Neural cell (in vitro differentiated cells): ENCODE data around the gene HOXC13.
A peak's percentile ranks its signal among the peaks of the same experiment; 100 is the strongest.

Source experiments
- CTCF ChIP-seq: fragments of 450-650 bp; IDR thresholded peaks from 2 replicates; pipeline ENCODE4 v1.5.1; 2014; ENCODE audit warnings: antibody characterized with exemption, mild to moderate bottlenecking, moderate library complexity; ENCODE audit not compliant: poor library complexity, severe bottlenecking
- EP300 ChIP-seq: fragments of 450-650 bp; conservative IDR thresholded peaks from 2 replicates; pipeline ENCODE4 v1.6.1; 2014; ENCODE audit warnings: antibody characterized with exemption, mild to moderate bottlenecking, moderate library complexity; ENCODE audit not compliant: poor library complexity, severe bottlenecking
- EZH2 ChIP-seq: fragments of 200-600, 300-800 bp; shearing (Covaris generic), sonication (generic); IDR thresholded peaks from 2 replicates; pipeline ENCODE4 v1.6.1; 2014; ENCODE audit warnings: antibody characterized with exemption, low read length, borderline replicate concordance, mild to moderate bottlenecking; ENCODE audit not compliant: insufficient read depth, poor library complexity, severe bottlenecking
- MXI1 ChIP-seq: fragments of 450-650 bp; conservative IDR thresholded peaks from 2 replicates; pipeline ENCODE4 v1.6.1; 2014; ENCODE audit warnings: antibody characterized with exemption, mild to moderate bottlenecking; ENCODE audit not compliant: poor library complexity, severe bottlenecking
- POLR2AphosphoS5 ChIP-seq: IDR thresholded peaks from 2 replicates; pipeline ENCODE4 v1.6.1; 2012
- RAD21 ChIP-seq: fragments of 450-650 bp; conservative IDR thresholded peaks from 2 replicates; pipeline ENCODE4 v1.6.1; 2014; ENCODE audit warnings: antibody characterized with exemption, mild to moderate bottlenecking, moderate library complexity
- REST ChIP-seq: IDR thresholded peaks from 2 replicates; pipeline ENCODE4 v1.6.1; 2012; ENCODE audit warnings: borderline replicate concordance
- SMC3 ChIP-seq: fragments of 450-650 bp; conservative IDR thresholded peaks from 2 replicates; pipeline ENCODE4 v1.6.1; 2014; ENCODE audit warnings: antibody characterized with exemption, mild to moderate bottlenecking, moderate library complexity; ENCODE audit not compliant: poor library complexity

GRCh38 chr12:53989227-53990113, 50.8 kb downstream of the HOXC13 start:
- TF ChIP-seq CTCF (peak; percentile 65), EZH2 (peak; percentile 52), SMC3 (peak; percentile 74), REST (no peak), RAD21 (peak; percentile 68), MXI1 (no peak), POLR2AphosphoS5 (no peak), EP300 (no peak)
